CD4-positive, alpha-beta T cell treated with Interleukin-12 subunit alpha and Interleukin-12 subunit beta, for 1 hour (primary cell): ENCODE data around the gene EHD4.
A peak's percentile ranks its signal among the peaks of the same experiment; 100 is the strongest.

Experiments used
- DNase-seq: peaks from one replicate; pipeline ENCODE4 v3.0.0-alpha.2; 2020

EHD4 gene

DNA sequence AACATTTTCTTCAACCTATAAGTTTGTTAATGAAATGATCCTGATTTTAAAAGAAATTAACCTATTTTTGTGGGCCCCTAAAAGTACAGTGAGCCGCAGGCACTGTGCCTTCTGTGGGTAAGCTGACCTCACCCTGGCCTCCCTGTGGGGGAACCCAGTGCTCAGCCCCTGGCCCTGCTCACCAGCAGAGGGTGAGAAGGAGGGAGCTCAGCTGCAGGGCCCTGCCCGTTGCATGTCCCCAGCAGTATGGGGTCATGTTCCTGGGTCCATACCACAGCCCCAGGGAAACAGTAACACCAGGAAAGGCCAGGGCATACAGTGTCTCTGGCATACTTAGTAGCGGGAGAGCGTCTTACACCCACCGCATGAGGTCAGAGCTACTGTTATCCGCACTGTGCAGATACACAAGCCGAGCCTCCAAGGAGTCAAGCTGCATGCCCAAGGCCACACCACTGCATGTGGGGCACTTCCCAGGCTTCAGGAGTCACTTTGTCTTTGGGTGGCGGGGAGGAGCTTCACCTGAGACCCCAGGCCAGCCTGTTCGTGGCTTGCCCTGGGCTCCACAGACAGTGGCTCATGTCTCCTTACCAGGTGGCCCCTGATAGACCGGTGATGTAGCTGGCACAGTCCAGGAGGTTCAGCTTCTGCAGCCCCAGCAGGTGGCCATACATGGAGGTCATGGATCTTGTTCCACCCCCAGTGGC lies 22.6 kb upstream of the EHD4 start:
- no peak for DNase-seq

- no peak for DNase-seq
These were observed 21.9 kb upstream of the EHD4 start for GRCh38 chr15:41994171-41994650.

DNA sequence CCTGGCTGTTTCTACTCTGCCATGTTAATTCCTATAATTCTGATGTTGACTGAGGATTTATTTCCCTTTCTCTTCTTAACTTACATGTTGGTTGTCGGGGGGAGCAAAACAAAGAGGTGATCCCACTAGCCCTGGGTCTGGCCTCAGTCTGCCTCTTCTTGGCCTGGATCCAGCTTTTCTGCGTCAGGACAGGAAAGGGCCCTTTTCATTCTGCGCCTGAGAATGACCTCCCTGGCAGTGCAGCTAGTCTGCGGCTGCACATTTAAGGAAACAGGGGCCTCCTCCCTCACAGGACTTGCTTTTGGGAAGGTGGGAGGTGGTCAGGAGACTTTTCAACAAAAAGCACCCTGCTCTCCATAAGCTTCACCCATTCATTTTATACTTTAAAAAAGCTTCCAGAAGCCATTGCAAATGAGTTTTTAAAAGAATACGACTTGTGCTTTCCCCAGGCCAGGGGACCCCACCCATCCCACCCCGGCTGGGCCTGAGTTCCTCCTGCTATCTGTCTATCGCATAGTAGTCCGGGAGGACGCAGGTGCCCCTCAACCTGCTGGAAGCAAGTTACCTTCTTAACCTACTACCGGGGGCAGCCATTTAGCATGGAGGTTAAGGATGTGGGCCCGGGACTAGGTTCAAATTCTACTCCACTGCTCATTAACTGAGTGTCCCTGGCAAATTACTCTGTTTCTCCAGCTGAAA lies 21.3 kb upstream of the EHD4 start:
- no peak for DNase-seq

DNA sequence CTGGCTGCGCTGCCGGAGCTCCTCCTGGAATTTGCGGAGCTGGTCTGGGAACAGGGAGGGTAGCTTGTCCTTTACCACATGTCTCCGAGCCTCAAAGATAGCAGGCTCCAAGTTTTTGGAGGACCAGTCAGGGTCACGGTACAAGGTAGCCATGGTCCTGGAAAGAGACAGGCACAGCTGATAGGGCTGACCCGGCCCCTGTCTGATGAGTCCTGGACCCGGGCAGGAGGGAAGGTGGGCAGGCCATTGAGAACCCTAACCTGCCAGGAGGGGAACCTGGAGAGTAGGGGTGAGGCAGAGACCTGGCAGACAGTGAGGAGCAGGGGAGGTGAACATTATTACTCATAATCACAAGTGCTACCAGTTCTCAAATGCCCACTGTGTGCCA lies 20.4 kb upstream of the EHD4 start:
- DNase-seq, result no peak

- DNase-seq, result no peak
These were observed 19.9 kb upstream of the EHD4 start for GRCh38 chr15:41992151-41992802.

- no peak for DNase-seq
These were observed 18.3 kb upstream of the EHD4 start for GRCh38 chr15:41990691-41991090.

GRCh38 chr15:41990243-41990605 lies 17.9 kb upstream of the EHD4 start:
- no peak for DNase-seq

GRCh38 chr15:41989573-41990242 lies 17.4 kb upstream of the EHD4 start:
- DNase-seq, result peak; percentile 81

GRCh38 chr15:41988896-41989572 lies 16.7 kb upstream of the EHD4 start:
- DNase-seq, result no peak

DNA sequence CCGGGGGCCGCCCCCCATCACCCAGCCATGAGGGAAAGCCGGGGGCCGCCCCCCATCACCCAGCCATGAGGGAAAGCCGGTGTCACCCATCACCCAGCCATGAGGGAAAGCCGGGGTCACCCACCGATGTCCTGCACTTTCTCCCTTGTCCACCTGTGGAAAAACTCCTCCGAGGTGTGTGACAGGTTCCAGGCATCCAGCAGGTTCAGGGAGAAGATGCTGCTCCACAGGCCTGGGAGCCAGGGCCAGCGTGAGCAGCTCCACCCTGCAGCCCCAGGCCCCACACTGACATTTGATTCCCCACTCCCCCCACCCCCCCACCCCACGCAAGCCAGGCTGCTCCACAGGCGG lies 15.5 kb upstream of the EHD4 start:
- no peak for DNase-seq

- DNase-seq, result no peak
These were observed 15.0 kb upstream of the EHD4 start for GRCh38 chr15:41987246-41987924.

GRCh38 chr15:41985236-41986160 lies 13.1 kb upstream of the EHD4 start:
- no peak for DNase-seq

- DNase-seq, result no peak
These were observed 12.3 kb upstream of the EHD4 start for GRCh38 chr15:41984622-41985021.

DNA sequence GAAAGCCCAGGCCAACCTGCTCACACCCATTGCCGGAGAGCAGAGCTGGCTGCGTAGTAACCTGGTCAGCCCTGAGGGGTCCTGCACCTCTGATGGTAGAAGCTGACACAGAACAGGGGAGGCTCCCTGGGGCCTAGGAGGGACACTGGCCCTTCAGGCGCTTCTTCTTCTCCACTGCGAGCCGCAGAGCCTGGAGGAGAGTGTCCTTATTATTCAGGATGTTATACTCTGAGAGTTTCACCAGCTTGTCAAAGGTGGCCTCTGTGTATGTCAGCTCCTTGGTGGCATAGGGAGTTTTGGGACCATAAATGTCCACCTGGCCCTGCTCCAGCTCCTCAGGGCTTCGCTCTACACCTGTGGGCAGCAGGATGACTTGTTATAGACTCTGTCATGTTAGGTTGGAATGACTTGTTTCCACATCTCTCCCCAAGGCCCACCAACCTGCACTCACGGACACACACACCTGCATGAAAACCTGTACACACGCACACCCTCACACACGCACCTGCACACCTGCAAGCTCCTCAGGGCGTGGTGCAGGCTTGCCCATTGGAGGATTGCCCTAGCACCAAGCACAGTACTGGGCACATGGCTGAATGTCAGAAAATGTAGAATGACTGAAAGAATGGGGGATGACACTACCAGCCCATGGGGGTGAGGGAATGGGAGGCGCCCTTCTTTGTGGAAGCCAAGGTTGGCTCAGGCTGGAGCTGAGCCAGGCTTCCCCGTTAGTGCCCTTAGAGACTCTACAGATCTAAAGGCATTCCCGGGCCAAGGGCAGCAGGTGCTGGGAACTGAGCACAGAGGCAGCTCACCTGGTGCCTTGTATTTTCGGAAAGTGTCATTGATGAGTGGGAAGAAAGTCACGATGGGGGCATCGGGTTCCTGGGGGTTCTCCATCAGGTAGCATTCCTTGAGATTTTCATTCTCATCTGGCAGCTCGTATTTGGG lies 11.5 kb upstream of the EHD4 start:
- no peak for DNase-seq

DNA sequence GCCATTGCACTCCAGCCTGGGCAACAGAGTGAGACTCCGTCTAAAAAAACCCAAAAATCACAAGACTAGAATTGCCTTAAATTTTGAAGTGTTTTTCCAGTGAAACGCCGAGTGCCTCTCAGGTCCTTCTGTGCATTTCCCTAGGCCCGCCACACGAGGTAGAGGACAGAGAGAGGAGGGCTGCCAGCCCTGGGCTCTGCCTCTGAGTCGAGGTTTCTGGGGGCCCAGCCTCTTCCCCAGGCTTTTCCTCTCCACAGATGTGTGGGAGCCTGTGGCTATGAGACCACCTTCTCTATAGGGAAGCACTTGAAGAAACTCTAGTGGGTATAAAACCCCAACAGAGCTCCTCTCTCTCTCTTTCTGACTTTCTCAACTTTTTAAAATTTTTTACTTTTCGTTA lies 10.9 kb upstream of the EHD4 start:
- no peak for DNase-seq

- DNase-seq, result no peak
These were observed 10.0 kb upstream of the EHD4 start for GRCh38 chr15:41982133-41982930.

DNA sequence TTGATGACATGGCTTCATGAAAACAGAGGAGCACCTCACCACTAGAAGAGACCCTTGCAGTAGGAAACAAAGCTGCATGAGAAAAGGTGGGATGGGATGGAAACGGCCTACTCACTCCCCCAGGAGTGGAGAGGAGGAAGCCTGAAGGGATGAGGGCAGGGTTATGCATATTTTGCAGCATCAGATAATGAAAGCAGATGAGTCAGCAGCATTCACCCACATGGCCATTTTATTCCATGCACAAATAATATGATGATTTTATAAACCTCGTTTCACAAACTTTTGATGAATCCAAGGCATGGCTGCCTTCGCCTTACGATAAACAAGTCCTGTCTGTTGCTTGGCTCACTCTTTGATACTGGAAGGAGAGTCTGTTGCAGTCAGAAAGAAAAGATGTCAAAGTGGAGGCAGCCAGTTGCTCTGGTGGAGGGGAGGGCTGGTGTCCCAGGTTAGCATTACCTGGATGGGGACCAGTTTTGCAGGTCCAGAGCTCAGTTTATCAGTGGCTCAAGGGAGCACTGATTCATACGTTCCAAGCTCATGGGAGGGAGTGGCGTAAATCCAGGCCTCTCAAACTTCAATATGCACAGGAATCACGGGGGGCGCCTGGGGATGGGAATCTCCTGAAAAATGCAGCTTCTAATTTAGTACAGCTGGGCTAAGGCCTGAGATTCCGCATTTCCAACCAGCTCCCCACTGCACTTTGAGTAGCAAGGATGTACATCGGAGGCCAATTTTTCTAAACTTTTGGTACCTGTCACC lies 9.2 kb upstream of the EHD4 start:
- DNase-seq, result no peak

- no peak for DNase-seq
These were observed 8.4 kb upstream of the EHD4 start for GRCh38 chr15:41980654-41981323.
